ENCODE data around the gene PRM1. TPM values are rescaled to one million over a fixed set of nuclear protein-coding genes. Genes with fewer than 3 reads are reported as not detected.

PRM1 gene
- total and polyA plus RNA-seq, 2 of the 13 experiments (the other 11 are each of a cell fraction or from before 2014, with no cell fraction given) = not detected

- TF ChIP-seq HOMEZ (CRISPR knock-in tag; IDR thresholded peaks at IDR 0.05; ENCODE audit: low read depth) = peak; percentile 35; the same call in 1 of the 2 replicates
- TF ChIP-seq NRL (CRISPR knock-in tag; IDR thresholded peaks at IDR 0.05; ENCODE audit: borderline replicate concordance) = peak; percentile 59; the same call in 1 of the 2 replicates
- 0 out of 2 replicates have a peak, but pooled peaks have one; percentile 10 for TF ChIP-seq ZNF441 (CRISPR knock-in tag; IDR thresholded peaks at IDR 0.05; ENCODE audit: borderline replicate concordance)
- TF ChIP-seq LCORL (IDR thresholded peaks at IDR 0.05) = no peak
- peak; percentile 41; the same call in 1 of the 2 replicates for TF ChIP-seq LCORL (CRISPR knock-in tag; IDR thresholded peaks at IDR 0.05)
- TF ChIP-seq ZNF619 (CRISPR knock-in tag; IDR thresholded peaks at IDR 0.05) = no peak; the same call in 1 of the 2 replicates
- TF ChIP-seq KLF9 (CRISPR knock-in tag; IDR thresholded peaks at IDR 0.05; ENCODE audit: low read depth) = no peak
- TF ChIP-seq SMC3 (IDR thresholded peaks at IDR 0.05; ENCODE audit: low read length) = no peak
- no peak for TF ChIP-seq CREB1 (IDR thresholded peaks at IDR 0.05)
- TF ChIP-seq CREB1 (CRISPR knock-in tag; IDR thresholded peaks at IDR 0.05) = no peak
- TF ChIP-seq LRRFIP1 (CRISPR knock-in tag; conservative IDR thresholded peaks at IDR 0.05) = no peak
- TF ChIP-seq IKZF1 (IDR thresholded peaks at IDR 0.05) = no peak
- TF ChIP-seq SNRNP70 (IDR thresholded peaks at IDR 0.05; ENCODE audit: low read depth, low read length) = no peak
- 0 out of 2 replicates have a peak, but pooled peaks have one; percentile 17 for TF ChIP-seq NR0B2 (CRISPR knock-in tag; IDR thresholded peaks at IDR 0.05)
- TF ChIP-seq SMAD1 (CRISPR knock-in tag; IDR thresholded peaks at IDR 0.05; ENCODE audit: borderline replicate concordance, low read depth) = 0 out of 2 replicates have a peak, but pooled peaks have one; percentile 41
- no peak for TF ChIP-seq CHD2 (IDR thresholded peaks at IDR 0.05; ENCODE audit: low read depth, low read length)
- no peak for TF ChIP-seq GPN1 (CRISPR knock-in tag; IDR thresholded peaks at IDR 0.05; ENCODE audit: borderline replicate concordance)
- no peak for TF ChIP-seq TCF12 (IDR thresholded peaks at IDR 0.05)
- TF ChIP-seq TCF12 (CRISPR knock-in tag; IDR thresholded peaks at IDR 0.05) = no peak
- TF ChIP-seq HOXA5 (CRISPR knock-in tag; IDR thresholded peaks at IDR 0.05) = no peak
- TF ChIP-seq HIC2 (CRISPR knock-in tag; IDR thresholded peaks at IDR 0.05; ENCODE audit: low read depth) = peak; percentile 64; the same call in 1 of the 2 replicates
- no peak for TF ChIP-seq CREB3 (CRISPR knock-in tag; IDR thresholded peaks at IDR 0.05)
- TF ChIP-seq SRY (CRISPR knock-in tag; IDR thresholded peaks at IDR 0.05) = peak; percentile 77; the same call in 1 of the 2 replicates
- peak; percentile 87 for TF ChIP-seq MYNN (CRISPR knock-in tag; IDR thresholded peaks at IDR 0.05; ENCODE audit: low read depth)
Observed at GRCh38 chr16:11312718-11313492, 31.8 kb upstream of the PRM1 start (continued).
